K562 (cell line): ENCODE measurements around the gene ATXN3L. TPM values are rescaled to one million over a fixed set of nuclear protein-coding genes. Genes with fewer than 3 reads are reported as not detected.
A peak's percentile ranks its signal among the peaks of the same experiment; 100 is the strongest.

Experiments used
- ATAC-seq: fragments of 200-7000 bp; cut with Tn5 transposase; 3 replicates; pipeline ENCODE4 v1.9.1; 2020; ENCODE audit warnings: moderate library complexity
- BruUV-seq: library from RNA; stranded (reverse); fragments of 400-500 nt; replicated peaks from 2 replicates; lab custom pipeline; 2021; lab: Mats Ljungman, UMichigan
- CTCF ChIA-PET: fragments of 300-600 bp; formaldehyde crosslinking; extraction: SDS; loops from one replicate; lab custom pipeline; 2021; ENCODE audit warnings: low intra/inter-chr PET ratio; lab: Yijun Ruan, JAX
- POLR2A ChIA-PET: fragments of 300-600, 350-650 bp; sonication (Branson Sonifier 250); formaldehyde crosslinking; extraction: SDS; loops from one replicate; lab custom pipeline; 2021; ENCODE audit warnings: antibody characterized with exemption, inconsistent platforms; lab: Yijun Ruan, JAX
- DNase-seq, 4 experiments: peaks; one replicate each; pipeline versions ENCODE4 v3.0.0 to v3.0.0-alpha.2; 2011 to 2018; ENCODE audit warnings: low spot score in 3 of 4, mixed read lengths in 3 of 4; ENCODE audit errors: extremely low read depth in 1 of 4
- FAIRE-seq: peaks from 2 replicates; lab custom pipeline; 2011; peaks lifted over from hg19 to GRCh38; lab: Jason Lieb, UNC
- H2AFZ ChIP-seq: 2 replicates; pipeline ENCODE4 v1.6.0; 2011; ENCODE audit warnings: low read depth, low read length, control low read depth, inconsistent platforms
- H3K27ac ChIP-seq: fragments of 200-600 bp; 3 replicates; pipeline ENCODE4 v1.8.0; 2011; ENCODE audit warnings: low read depth, mild to moderate bottlenecking, control low read depth, inconsistent platforms, low read length, moderate library complexity, mixed read lengths; ENCODE audit errors: extremely low read depth
- H3K27me3 ChIP-seq, 2 experiments: fragments of 300-600 bp in 1 of 2; 2 replicates in 1 of 2; 3 replicates in 1 of 2; pipeline versions ENCODE4 v1.6.0 to v1.8.0; 2011; ENCODE audit warnings: inconsistent platforms in 2 of 2, low read length in 2 of 2, mild to moderate bottlenecking in 1 of 2, mixed read lengths in 1 of 2, moderate library complexity in 1 of 2; ENCODE audit not compliant: control insufficient read depth in 2 of 2, insufficient read depth in 2 of 2
- H3K36me3 ChIP-seq: fragments of 300-600 bp; 3 replicates; pipeline ENCODE4 v1.8.0; 2011; ENCODE audit warnings: mild to moderate bottlenecking, low read length, inconsistent platforms; ENCODE audit not compliant: control insufficient read depth, insufficient read depth
- H3K4me1 ChIP-seq, 2 experiments: fragments of 200-600 bp in 1 of 2; replicated peaks in 1 of 2; 2 replicates in 1 of 2; 3 replicates in 1 of 2; pipeline versions ENCODE4 v1.5.1 to v1.8.0; 2011; ENCODE audit warnings: inconsistent platforms in 2 of 2, low read length in 2 of 2, mild to moderate bottlenecking in 1 of 2, mixed read lengths in 1 of 2, moderate library complexity in 1 of 2; ENCODE audit not compliant: control insufficient read depth in 2 of 2, insufficient read depth in 2 of 2
- H3K4me2 ChIP-seq: 2 replicates; pipeline ENCODE4 v1.6.1; 2011; ENCODE audit warnings: low read length, control low read depth, inconsistent platforms, mixed read lengths; ENCODE audit not compliant: insufficient read depth
- H3K4me3 ChIP-seq: fragments of 200-600 bp; sonication (generic), shearing (Covaris generic); 2 replicates; pipeline ENCODE4 v1.5.1; 2016; ENCODE audit warnings: control low read depth, inconsistent platforms
- H3K79me2 ChIP-seq: fragments of 200-600 bp; 3 replicates; pipeline ENCODE4 v1.8.0; 2011; ENCODE audit warnings: low read length, inconsistent platforms; ENCODE audit not compliant: control insufficient read depth, insufficient read depth
- H3K9ac ChIP-seq, 2 experiments: 2 replicates each; pipeline versions ENCODE4 v1.6.0 to v1.6.1; 2011; ENCODE audit warnings: low read depth in 2 of 2, low read length in 2 of 2, control low read depth in 1 of 2, inconsistent platforms in 1 of 2, mild to moderate bottlenecking in 1 of 2, mixed read lengths in 1 of 2; ENCODE audit not compliant: insufficient read depth in 1 of 2
- H3K9me1 ChIP-seq: one replicate; pipeline ENCODE4 v1.6.0; 2011; ENCODE audit warnings: inconsistent platforms, mild to moderate bottlenecking, low read length, moderate library complexity; ENCODE audit not compliant: control insufficient read depth, insufficient read depth
- H3K9me3 ChIP-seq: replicated peaks from 2 replicates; pipeline ENCODE4 v1.5.1; 2011; ENCODE audit warnings: low read depth, low read length, inconsistent platforms; ENCODE audit not compliant: control insufficient read depth, insufficient read depth
- H4K20me1 ChIP-seq: replicated peaks from 2 replicates; pipeline ENCODE4 v1.6.1; 2011; ENCODE audit warnings: low read length, inconsistent platforms, mixed read lengths; ENCODE audit not compliant: control insufficient read depth, insufficient read depth
- CXXC5 ChIP-seq: fragments of 250-450 bp; sonication (Bioruptor Pico); IDR thresholded peaks from 2 replicates; pipeline ENCODE4 v1.8.0; 2022; ENCODE audit warnings: inconsistent platforms, mild to moderate bottlenecking, moderate library complexity
- FOXJ2 ChIP-seq: fragments of 200-800 bp; sonication (Bioruptor generic); IDR thresholded peaks from 2 replicates; pipeline ENCODE4 v1.6.1; 2016; ENCODE audit warnings: missing genetic modification characterization, missing compliant biosample characterization
- MCM3 ChIP-seq: fragments of 450-650 bp; IDR thresholded peaks from 2 replicates; pipeline ENCODE4 v1.6.1; 2016
- NR2C1 ChIP-seq, 2 experiments: fragments of 450-650 bp; IDR thresholded peaks; 2 replicates each; pipeline ENCODE4 v1.6.1; 2017; ENCODE audit warnings: mild to moderate bottlenecking in 2 of 2, antibody characterized with exemption in 1 of 2, inconsistent platforms in 1 of 2, missing compliant biosample characterization in 1 of 2, missing genetic modification characterization in 1 of 2
- PKNOX1 ChIP-seq: fragments of 450-650 bp; IDR thresholded peaks from 2 replicates; pipeline ENCODE4 v1.6.1; 2016
- PML ChIP-seq: IDR thresholded peaks from 2 replicates; pipeline ENCODE4 v1.6.1; 2012; ENCODE audit warnings: low read length, inconsistent platforms
- SIN3B ChIP-seq: fragments of 450-650 bp; IDR thresholded peaks from 2 replicates; pipeline ENCODE4 v1.6.1; 2017; ENCODE audit warnings: low read depth, mild to moderate bottlenecking, moderate library complexity
- SNAPC5 ChIP-seq: fragments of 250-450 bp; sonication (Bioruptor Pico); IDR thresholded peaks from 2 replicates; pipeline ENCODE4 v1.8.0; 2021; ENCODE audit warnings: moderate library complexity, mild to moderate bottlenecking, inconsistent platforms
- TRIM24 ChIP-seq, 2 experiments: fragments of 450-650 bp; IDR thresholded peaks; 2 replicates each; pipeline ENCODE4 v1.6.1; 2016
- ZBTB7A ChIP-seq: IDR thresholded peaks from 2 replicates; pipeline ENCODE4 v1.6.1; 2011; ENCODE audit warnings: low read depth, mild to moderate bottlenecking, low read length, moderate library complexity, borderline replicate concordance; ENCODE audit not compliant: control insufficient read depth
- ZEB2 ChIP-seq: fragments of 450-650 bp; IDR thresholded peaks from 2 replicates; pipeline ENCODE4 v1.6.1; 2016
- ZNF280A ChIP-seq: fragments of 450-650 bp; IDR thresholded peaks from 2 replicates; pipeline ENCODE4 v1.6.1; 2018; ENCODE audit warnings: mild to moderate bottlenecking, low read depth; ENCODE audit not compliant: partially characterized antibody
- WGBS: fragments of 100-300 bp; shearing (Covaris generic); methylation state at CpG from one replicate; pipeline ENCODE4 v1.1.6; 2016; ENCODE audit warnings: low coverage, mixed read lengths; ENCODE audit not compliant: insufficient coverage; ENCODE audit errors: missing lambda C conversion rate; 5-methylcytosine and 5-hydroxymethylcytosine counted together
- in situ Hi-C: fragments of 300-500 bp; cut with MboI; formaldehyde crosslinking; loops from 4 replicates; pipeline ENCODE4 v1.15.0; 2018; ENCODE audit warnings: inconsistent platforms, mixed read lengths
- intact Hi-C: fragments of 100-400 bp; cut with micrococcal nuclease; formaldehyde crosslinking; loops from 2 replicates; pipeline ENCODE4 v1.14.2; 2022
- polyA plus RNA-seq, 8 experiments: library from polyadenylated mRNA; depleted of rRNA in 4 of 8; stranded (reverse) in 5 of 8; unstranded in 3 of 8; fragments of >200 nt; fragmentation: Nextera tagmentation in 2 of 8; fragmentation: Illumina TruSeq in 1 of 8; extraction: Ambion mirVana in 2 of 8; extraction: Trizol in 1 of 8; gene quantifications; 2 replicates each; pipeline versions ENCODE4 v1.2.1 to v1.2.3, GENCODE V29; 2011 to 2014; ENCODE audit warnings: inconsistent platforms in 1 of 8, missing spikeins in 1 of 8
- total RNA-seq, 7 experiments: library from RNA; depleted of rRNA in 6 of 7; stranded (reverse); fragments of >200 nt in 6 of 7; fragmentation: Illumina TruSeq in 2 of 7; extraction: Trizol in 2 of 7; gene quantifications; 2 replicates each; pipeline versions ENCODE4 v1.2.1 to v1.2.3, GENCODE V29; 2011 to 2021; ENCODE audit warnings: low replicate concordance in 1 of 7

The ATXN3L gene
- total and polyA plus RNA-seq, 9 of the 15 experiments (the other 6 are each of a cell fraction or from before 2014, with no cell fraction given), result 0.04 to 0.31 TPM; not detected in 7

- no peak for TF ChIP-seq PKNOX1
- TF ChIP-seq ZEB2, result no peak
- TF ChIP-seq ZBTB7A, result no peak
- no peak for TF ChIP-seq ZNF280A
- TF ChIP-seq SIN3B, result no peak
- TF ChIP-seq MCM3, result no peak
- TF ChIP-seq SNAPC5 (CRISPR knock-in tag), result no peak
These were observed 34.2 kb downstream of the ATXN3L start (continued) for GRCh38 chrX:13285693-13286092.

GRCh38 chrX:13285229-13285628, 34.6 kb downstream of the ATXN3L start:
- no peak overlapping the region for H3K4me2 ChIP-seq
- TF ChIP-seq CXXC5 (CRISPR knock-in tag) (no peak), NR2C1 (IDR thresholded peaks at IDR 0.05) (no peak), NR2C1 (tag; IDR thresholded peaks at IDR 0.05) (no peak), PML (no peak), TRIM24 (IDR thresholded peaks at IDR 0.05) (peak in 1 of 2 experiments; percentile 51; a peak in 1 of 4 replicates), FOXJ2 (tag) (no peak)
- no TSS peak for BruUV-seq
- no peak overlapping the region for H3K9ac ChIP-seq
- WGBS, result 82% methylated on average over 5 of the region's 5 CpGs
- H3K27me3 ChIP-seq, result no peaks in the 10 kb centered on the region
- CTCF ChIA-PET, result no interaction called here
- no peak for DNase-seq
- H3K9me3 ChIP-seq, result peaks cover 3% of the 10 kb centered on the region; the same call in 1 of the 2 replicates
- no peaks in the 10 kb centered on the region for H3K79me2 ChIP-seq
- ATAC-seq, result no peak
- FAIRE-seq, result no peak
- in situ Hi-C loops (no loop called here), intact Hi-C loops (no loop called here)
- H3K27ac ChIP-seq, result no peak overlapping the region
- no peaks in the 10 kb centered on the region for H4K20me1 ChIP-seq
- H3K36me3 ChIP-seq, result no peaks in the 10 kb centered on the region
- H2AFZ ChIP-seq, result no peak overlapping the region
- no peaks in the 10 kb centered on the region for H3K9me1 ChIP-seq
- H3K4me1 ChIP-seq, result peaks cover 8 to 36% of the 10 kb centered on the region in 2 experiments; a peak in 4 of 5 replicates
- no peak overlapping the region for H3K4me3 ChIP-seq
- POLR2A ChIA-PET, result no interaction called here
